AG08395 (cell line): ENCODE results near the gene PHKB.
A peak's percentile ranks its signal among the peaks of the same experiment; 100 is the strongest.
"Not testable (repeated sequence)": the region's sequence is repeated elsewhere in the genome, so short reads cannot be mapped to it uniquely, and the experiment has no call there.

ENCODE experiments used
- DNase-seq: peaks from one replicate; pipeline ENCODE4 v3.0.0; 2012; ENCODE audit warnings: mixed read lengths, low spot score

The PHKB gene

GRCh38 chr16:47506800-47507199 lies 45.7 kb downstream of the PHKB start:
- no peak for DNase-seq

GRCh38 chr16:47507701-47508100 lies 46.6 kb downstream of the PHKB start:
- no peak for DNase-seq

- DNase-seq = no peak
These were observed 50.8 kb downstream of the PHKB start for GRCh38 chr16:47511882-47512281.

GRCh38 chr16:47519037-47519436 lies 57.9 kb downstream of the PHKB start:
- DNase-seq = peak; percentile 4

- DNase-seq = no peak
These were observed 58.4 kb downstream of the PHKB start for GRCh38 chr16:47519546-47519945.

GRCh38 chr16:47519996-47520679 lies 59.0 kb downstream of the PHKB start:
- DNase-seq = no peak

- no peak for DNase-seq
These were observed 62.3 kb downstream of the PHKB start for GRCh38 chr16:47523342-47524006.

GRCh38 chr16:47524007-47524405 lies 62.9 kb downstream of the PHKB start:
- no peak for DNase-seq

GRCh38 chr16:47528431-47528830 lies 67.3 kb downstream of the PHKB start:
- no peak for DNase-seq

- no peak for DNase-seq
These were observed 72.7 kb downstream of the PHKB start for GRCh38 chr16:47533744-47534292.

- no peak for DNase-seq
These were observed 77.3 kb downstream of the PHKB start for GRCh38 chr16:47538472-47538871.

- DNase-seq = not testable (repeated sequence)
These were observed 78.9 kb downstream of the PHKB start for GRCh38 chr16:47539707-47540670.

- not testable (repeated sequence) for DNase-seq
These were observed 80.0 kb downstream of the PHKB start for GRCh38 chr16:47541135-47541534.

- not testable (repeated sequence) for DNase-seq
These were observed 83.1 kb downstream of the PHKB start for GRCh38 chr16:47544255-47544654.

- DNase-seq = not testable (repeated sequence)
These were observed 90.1 kb downstream of the PHKB start for GRCh38 chr16:47551185-47551584.

- DNase-seq = not testable (repeated sequence)
These were observed 90.6 kb downstream of the PHKB start for GRCh38 chr16:47551767-47552166.

GRCh38 chr16:47553853-47554564 lies 92.9 kb downstream of the PHKB start:
- no peak for DNase-seq

- not testable (repeated sequence) for DNase-seq
These were observed 93.5 kb downstream of the PHKB start for GRCh38 chr16:47554587-47554986.

- DNase-seq = no peak
These were observed 100.2 kb downstream of the PHKB start for GRCh38 chr16:47561286-47561685.

GRCh38 chr16:47562366-47562765 lies 101.2 kb downstream of the PHKB start:
- no peak for DNase-seq

- peak; percentile 72 for DNase-seq
These were observed 104.3 kb downstream of the PHKB start for GRCh38 chr16:47565454-47565853.

GRCh38 chr16:47567321-47567720 lies 106.2 kb downstream of the PHKB start:
- no peak for DNase-seq
